Activated T-cell treated with anti-CD3 and anti-CD28 coated beads for 48 hours (primary cell): ENCODE results near the gene SLC25A41.
"Not testable (repeated sequence)": the region's sequence is repeated elsewhere in the genome, so short reads cannot be mapped to it uniquely, and the experiment has no call there.

Experiments used
- DNase-seq: peaks from one replicate; pipeline ENCODE4 v3.0.0-alpha.2; 2020; ENCODE audit warnings: low read depth

SLC25A41 gene

DNA sequence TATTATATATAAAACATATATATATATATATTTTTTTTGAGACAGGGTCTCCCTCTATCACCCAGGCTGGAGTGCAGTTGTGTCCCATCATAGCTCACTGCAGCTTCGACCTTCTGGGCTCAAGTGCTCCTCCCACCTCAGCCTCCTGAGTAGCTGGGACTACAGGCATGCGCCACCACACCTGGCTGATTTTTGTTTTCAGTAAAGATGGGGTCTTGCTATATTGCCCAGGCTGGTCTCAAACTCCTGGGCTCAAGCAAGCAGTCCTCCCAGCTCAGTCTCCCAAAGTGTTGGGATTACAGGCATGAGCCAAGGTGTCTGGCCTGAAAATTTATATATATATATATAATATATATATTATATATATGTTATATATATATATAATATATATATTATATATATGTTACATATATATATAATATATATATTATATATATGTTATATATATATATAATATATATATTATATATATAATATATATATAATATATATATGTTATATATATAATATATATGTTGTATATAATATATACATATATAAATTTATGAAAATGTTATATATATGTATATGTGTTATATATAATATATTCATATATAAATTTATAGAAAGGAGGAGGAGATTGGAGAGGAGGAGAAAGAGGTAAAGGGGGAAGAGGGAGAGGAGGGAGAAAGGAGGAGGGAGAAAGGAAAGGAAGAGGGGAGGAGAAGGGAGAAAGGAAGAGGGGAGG lies 4.7 kb downstream of the SLC25A41 start:
- DNase-seq, result not testable (repeated sequence)

DNA sequence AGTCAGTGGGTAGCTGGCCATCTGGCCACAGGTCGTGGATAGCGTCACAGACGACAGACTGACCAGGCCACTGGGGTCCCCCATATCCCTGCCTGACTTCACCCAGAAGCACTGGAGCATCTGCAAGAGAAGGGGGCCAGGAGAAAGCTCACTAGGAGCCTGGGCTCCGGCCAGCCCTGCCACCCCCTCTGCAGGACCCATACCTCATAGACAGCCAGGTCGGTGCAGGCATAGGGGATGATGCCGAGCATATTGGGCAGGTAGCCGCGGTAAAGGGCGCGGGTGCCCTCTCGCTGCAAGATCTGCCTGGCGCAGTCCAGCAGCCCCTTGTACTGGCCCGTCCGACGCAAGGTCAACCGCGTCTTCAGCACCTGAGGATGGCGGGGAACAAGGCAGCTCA lies 6.4 kb downstream of the SLC25A41 start:
- DNase-seq, result no peak

DNA sequence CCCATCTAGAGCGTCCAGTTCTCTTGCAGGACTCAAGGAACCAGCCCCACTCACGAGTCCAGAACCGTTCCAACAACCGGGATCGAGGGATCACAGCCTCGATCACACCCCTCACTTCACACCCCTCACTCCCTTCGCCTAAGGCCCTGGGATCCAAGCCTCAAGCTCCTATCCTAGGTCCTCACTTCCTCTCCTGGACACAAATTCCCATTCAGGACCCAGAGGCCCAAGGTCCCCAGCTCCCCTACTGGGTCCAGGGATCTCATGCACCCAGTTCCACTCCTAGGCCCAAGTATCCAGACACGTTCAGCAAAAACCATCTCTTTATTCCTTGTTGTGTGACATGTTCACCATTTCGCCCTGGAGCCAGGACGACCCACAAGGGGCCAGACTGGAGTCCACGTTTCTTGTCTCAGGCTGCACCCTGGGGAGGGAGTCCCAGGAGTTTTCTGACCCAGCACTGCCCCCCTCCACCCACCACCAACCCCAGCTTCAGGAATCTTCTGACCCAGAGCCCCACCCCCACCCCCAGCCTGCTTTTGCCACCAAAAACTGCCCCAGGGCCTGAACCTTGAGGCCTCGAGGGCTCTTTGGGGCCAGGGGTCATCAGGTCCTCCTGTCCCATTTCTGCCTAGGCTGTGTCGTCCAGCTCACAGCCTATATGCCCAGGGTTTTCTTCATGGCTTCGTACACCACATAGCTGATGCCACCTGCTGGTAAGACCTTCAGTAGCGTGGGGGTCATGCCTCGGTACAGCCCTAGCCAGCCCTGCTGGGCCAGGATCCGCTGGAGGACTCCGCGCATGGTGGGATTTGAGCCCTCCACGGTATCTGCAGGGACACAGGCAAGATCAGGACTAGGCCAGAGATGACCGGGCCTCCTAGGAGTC lies 7.6 kb downstream of the SLC25A41 start:
- no peak for DNase-seq

DNA sequence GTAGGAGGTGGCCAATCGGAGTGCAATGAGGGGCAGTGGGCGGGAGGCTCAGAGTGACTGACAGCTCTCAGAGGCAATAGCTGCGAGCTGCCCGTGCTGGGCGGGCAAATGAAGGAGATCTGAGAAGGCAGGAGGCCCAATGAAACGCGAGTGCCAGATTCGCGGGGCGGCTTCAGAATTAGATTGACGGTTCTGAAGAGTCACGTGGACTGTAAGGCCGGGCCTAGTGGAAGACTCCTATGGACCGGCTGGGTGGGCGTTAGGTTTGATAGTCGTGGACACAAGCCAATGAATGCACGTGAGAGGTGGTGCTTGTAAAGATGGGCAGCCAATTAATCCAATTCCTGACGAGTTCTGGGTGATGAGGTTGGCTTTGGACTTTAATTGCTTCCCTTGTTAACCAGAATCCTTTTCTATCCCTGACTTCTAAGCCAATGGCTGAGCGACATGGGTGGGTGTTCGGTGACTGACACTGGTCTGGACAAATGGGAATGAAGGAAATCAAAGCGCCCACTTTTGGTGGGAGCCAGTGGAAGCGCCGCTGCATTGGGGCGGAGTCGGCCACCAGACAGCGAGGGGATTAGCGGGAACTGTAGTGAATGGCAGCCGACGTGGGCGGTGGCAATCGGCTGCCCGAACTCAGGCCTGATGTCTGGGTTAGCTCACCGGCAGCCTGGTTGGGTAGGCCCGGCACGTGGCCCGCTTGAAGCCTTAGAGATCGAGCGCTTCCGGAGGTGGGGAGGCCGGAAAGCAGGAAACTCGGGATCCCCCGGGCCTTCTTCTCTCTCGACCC lies 8.4 kb downstream of the SLC25A41 start:
- peak; percentile 98 for DNase-seq

DNA sequence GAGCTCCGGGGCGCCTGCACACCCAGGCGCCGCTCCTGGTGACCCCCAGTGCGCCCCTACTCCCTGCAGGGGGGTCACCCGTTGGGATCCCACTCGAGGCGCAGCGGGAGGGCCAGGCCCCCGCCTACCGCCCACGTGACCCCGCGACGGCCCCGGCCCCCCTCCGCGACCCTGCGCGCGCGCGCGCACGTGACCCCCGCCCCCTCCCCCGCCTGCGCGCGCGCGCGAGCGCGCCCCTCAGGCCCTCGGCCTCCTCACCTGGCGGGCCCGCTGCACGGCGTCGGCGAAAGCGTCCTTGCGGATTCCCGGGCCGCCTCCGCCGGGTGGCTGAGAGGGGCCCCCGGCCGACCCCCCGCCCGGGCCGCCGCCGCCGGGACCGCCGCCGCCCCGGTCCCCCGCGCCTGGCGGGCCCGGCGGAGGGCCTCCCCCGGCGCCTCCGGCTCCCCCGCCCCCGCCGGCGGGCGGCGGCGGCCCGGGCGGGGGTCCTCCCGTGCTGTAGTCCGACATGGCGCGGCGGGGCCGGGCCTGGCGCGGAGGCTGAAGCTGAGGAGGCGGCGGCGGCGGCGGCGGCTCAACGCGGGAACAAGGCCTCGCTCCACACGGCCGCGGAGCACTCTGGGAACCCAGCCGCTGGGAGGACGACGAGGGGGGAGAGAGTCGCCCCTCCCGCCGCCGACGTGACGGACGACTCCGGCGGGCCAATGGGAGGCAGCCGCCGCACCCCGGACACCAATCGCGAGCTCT lies 9.2 kb downstream of the SLC25A41 start, which contains the start of gene KHSRP:
KHSRP (minus strand) TSS at position 617 of the 744 bp plus-strand sequence; CDS start at position 507, 110 bp downstream.
- peak; percentile 38 for DNase-seq

DNA sequence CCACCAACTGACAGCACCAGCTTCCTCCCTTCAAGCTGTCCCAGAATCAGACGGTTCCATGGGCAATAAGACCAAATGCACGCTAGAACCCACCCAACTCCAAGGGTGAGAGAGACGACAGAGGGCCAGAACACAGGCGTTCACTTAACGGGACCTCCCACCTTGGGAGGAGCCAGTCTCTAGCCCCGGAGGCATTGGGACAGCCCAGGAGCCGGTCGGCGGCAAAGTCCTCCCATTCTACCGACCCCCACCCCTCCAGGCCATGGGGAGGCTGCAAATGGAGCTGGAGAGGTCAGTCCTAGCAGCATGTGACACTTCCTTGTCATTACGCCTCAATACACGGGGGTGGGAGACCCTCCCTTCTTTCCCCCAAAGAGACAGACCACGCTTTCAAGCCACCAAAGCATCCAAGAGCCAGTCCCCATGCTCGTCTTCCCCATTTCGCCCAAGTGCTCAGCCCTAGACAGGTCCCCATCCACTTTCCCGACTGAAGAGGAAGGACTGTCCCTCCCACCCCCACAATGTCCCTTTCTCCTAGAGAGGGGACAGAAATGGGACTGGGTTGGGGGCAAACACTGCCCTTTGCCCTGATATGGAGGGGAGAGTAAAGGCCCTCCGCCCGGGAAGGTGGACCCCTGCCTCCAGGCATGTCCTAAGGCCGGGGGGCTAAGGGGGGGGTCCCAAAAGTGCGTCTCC lies 9.9 kb downstream of the SLC25A41 start:
- peak; percentile 34 for DNase-seq

DNA sequence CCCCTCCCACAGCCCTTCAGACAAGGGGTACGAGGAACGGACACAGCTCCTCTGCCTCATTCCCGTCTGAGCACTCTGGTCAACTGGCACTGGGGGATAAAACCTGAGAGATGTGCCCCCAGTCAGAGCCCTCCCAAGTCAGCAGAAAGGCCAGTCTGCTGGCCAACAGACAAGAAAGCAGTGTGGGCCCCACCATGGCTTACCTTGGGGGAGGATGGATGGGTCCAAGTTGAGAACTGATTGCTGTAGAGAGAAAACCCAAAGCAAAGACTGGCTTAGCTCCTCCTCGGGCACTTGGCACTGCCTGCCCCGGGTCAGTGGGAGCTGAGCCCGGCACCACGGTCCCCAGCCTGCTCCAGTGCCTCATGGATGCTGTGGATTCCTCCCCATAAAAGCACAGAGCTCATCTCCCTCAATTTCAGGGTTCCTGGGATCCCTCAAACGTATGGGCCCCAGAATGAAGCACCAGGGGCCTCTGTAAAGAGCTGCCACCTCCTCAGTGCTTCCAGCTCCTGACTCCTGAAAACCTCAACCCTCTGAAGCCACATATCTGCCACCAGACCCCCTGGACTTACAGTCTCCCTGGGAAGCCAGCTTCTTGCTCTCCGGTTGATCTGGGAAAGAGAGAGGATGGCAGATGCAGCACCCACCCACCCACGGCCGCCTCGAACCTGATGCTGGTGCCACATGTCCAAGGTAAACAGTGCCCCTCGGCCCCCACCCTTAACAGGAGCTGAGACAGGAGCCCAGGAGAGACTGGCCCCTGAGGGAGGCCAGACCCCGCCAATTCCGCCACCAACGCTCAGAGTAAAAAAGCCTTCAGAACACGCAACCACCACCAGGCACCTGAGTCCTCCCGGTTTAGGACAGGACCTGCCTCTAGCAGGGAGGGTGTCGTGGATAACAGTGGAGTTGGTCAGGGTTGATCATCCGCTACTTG lies 12.2 kb downstream of the SLC25A41 start:
- DNase-seq, result no peak

DNA sequence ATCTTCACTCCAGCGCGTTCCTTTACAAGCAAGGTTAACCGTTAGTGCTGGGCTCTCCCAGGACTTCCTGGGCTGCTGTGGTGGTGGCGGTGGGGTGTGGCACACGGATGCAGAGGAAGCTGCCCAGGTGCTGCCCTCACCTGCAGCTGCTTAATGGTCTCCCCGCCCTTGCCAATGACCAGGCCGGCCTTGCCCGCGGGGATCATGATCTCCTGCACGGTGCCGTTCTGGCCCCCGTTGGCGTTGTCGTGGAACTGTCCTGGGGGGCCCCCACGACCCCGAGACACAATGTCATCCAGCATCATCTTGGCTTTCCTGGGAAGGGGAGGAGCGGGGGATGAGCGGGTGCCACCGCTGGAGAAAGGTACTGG lies 15.0 kb downstream of the SLC25A41 start:
- DNase-seq, result no peak

DNA sequence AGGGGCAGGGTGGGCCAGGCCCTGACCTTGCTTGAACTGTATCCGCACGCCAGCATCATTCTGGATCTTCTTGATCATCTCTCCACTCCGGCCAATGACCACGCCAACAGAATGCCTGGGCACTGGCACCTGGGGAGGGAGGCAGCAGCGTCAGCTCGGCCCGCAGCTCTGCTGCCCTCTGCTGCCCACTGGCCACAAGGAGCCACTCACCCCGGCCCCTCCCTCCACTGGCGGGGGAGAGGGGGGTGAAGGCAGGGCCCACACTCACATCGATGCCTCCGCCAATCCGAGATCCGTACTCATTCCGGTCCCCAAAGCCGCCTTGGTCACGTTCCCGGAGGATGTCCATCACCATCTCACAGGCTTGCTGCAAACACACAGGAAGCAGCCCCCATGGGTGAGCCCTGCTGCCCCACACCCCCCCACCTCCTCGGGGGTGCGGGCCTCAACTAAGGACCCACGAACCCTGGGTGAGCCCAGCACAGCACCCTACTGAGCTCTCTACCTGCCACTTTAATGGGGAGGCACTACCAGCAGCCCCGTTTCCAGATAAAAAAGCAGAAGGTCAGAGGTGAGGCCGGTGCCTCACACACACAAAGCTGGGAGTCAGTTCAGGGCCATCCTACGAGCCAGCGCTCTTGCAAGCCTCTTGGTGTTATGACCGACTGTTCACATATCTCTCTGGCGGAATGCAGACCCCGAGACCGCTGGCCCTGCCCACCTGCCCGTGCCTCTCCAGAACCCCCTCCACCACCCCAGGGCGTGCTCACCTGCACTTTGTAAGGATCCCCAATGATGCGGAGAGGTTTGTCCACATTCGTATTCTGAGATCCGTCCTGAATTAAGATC lies 15.6 kb downstream of the SLC25A41 start:
- DNase-seq, result no peak

DNA sequence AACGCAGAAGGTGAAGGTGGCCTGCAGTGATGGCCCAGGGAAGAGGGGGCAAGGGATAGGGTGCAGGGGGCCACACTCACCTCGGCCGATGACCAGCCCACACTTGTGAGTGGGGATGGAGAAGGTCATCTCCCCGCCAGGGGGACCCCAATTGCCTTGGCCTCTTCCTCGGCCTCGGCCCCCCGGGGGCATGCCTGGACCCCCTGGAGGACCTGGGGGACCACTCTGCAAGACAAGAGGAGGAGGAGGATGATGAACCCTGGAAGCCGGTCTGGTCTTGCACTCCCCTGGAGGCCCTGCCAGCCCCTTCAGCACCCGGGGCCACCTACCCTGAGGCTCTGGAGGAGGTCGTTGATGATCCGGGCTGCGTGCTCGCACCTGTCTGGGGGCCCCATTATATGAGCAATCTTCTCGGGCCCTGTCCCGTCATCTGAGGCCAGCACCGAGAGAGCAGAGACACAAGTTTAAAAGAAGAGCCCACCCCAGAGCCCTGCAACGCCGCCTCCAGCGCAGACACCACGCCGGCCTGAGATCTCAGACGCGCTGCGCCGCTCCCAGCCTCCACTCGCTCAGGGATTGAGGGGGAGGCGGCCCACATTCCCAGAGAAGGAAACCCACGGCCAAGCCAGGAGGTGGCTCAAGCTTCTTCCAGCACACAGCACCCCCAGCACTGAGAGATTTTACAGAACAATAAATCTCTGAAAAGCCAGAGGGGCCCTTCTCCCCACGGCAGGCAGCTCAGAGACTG lies 16.7 kb downstream of the SLC25A41 start:
- DNase-seq, result no peak

DNA sequence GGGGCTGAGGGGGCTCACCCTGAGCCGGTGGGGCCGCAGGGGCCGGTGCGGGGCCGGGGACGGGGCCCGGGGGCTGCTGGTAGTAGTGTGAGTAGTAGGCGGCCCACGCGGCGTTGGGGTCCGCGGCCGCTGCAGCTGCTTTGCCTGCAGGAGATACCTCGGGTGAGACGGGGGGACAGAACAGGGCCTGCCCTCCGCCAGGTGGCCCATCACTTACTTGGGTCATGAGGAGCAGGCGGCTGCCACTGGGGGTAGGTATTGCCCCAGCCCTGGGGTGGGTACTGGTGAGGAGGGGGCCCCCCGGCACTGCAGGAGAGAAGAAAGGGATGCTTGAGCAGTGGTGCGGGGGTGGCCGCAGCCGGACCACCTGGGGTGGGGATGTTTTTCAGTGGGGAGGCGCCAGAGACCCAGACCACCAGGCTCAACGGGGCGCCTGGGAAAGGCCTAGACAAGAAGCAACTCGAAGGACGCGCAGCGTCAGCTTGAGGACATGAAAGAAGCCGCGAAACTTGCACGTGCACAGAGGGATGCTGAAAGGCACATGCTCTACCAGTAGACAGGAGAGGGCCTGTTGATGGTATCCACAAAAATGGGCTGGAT lies 17.9 kb downstream of the SLC25A41 start:
- no peak for DNase-seq

DNA sequence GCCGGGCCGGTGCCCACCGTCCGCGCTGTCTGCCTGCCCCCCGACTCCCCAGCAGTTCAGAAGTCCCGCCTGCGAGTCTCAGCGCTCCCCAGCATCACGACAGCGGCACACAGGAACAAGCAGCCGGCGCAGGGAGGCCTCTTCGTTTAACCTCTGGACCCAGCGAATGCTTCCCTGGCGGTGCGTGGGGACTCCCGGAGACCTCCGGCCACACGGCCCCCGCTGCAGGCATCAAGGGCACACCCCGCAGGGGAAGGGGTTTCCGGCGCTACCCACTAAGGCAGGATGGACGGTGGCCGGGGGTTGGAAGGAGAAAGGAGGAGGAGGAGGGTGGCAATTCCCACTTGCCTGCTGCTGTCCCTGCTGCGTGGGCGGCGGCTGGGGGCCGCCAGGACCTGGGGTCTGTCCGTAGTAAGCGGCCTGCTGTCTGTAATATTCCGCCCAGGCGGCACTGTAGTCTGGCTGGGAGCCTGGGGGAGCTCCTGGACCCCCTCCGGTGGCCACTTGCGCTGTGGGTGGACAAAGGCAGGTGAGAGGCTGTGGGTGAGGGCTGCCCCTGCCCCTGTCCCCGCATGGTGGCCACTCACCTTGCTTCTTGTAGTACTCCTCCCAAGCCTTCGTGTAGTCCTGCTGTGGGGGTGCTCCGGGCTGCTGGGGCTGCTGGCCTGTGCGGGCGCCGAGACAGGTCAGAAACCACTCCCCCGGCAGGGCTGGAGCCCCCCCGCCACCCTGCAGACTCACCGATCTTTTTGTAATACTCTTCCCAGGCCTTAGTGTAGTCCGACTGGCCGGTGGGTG lies 18.6 kb downstream of the SLC25A41 start:
- DNase-seq, result no peak

DNA sequence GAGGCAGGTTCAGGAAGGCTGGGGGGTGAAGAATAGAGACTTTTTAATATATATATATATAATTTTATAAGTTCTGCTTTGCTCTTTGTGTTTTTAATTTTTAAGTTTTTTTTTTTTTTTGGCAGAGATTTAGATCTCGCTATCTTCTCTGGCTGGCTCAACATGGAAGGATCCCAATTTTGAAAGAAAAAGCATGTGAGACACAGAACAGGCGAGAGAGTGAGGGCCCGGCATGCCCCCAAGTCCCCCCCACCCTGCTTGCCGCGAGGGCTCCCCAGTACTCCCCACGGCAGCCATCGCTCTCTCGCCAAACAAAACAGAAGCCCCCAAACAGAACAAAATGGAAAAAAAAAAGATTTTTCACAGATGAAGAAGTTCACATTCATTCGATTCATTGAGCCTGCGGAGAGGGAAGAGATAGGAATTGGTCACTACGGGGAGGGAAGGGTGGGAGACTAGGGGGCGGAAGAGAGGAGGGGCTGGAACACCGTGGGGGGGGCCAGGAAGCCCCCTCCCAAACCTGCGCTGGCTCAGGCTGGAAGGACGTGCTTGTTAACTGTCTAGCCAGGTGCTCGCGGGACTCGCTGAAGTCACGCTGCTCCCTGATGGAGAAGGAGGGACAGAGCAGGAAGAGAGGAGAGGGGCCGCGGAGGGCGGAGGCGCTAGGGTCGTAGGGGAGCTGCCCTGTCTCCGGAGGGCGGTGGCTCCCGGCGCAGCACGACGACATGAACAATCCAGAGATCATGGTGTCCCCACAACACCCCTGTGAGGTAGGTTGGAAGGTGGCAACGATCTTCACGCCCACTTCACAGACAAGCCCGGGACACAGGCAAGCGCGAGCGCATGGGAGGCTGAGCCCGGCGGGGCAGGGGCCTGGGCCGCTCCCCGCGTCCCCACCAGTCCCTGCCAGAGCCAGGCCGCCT lies 19.6 kb downstream of the SLC25A41 start:
- no peak for DNase-seq

DNA sequence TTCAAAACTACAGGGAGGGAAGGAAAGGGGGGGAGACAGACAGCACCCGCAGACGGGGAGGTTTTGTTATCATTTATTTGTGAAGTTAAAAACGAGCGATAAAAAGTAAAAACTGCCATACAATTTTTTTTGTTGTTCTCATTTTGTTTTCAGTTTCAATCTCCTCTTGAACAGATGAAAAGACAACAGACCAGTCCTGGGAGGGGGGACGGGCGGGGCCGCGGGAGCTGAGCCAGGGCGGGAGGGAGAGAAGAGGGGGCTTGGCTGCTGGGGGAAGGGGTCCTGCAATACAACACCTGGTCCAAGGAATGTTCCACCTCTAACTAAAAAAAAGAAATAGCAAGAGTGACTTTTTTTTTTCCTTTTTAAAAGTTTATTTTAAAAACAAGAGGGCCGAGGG lies 20.3 kb downstream of the SLC25A41 start:
- no peak for DNase-seq

DNA sequence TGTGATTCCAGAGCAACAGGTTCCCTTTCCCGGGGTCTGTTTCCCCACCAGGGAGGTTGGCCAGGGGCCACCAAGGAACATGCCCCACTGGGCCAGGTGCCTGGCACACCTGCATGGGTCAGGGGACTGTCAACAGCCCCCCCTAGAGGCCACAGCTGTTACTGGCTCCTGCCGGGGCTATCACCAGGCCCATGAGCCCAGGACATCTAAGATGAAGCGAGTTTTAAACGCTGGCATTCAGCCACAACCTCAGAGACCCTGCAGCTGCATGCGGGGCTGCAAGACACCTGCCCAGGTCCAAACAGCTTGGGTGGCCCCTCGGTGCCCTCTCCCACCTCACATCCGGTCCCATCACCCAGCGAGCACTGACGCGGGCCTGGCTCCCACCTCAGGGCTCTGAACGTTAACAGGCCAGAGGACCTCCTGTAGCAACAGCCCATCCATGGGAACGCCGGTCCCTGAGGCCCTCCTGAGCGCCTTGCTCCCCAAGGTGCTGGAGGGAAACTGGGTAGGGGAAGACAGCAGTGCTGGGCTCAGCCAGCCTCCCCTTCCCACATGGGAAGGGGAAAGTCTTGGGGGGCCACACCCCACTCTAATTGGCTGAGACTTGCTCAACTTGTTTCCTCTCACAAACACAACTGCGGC lies 21.0 kb downstream of the SLC25A41 start:
- peak; percentile 49 for DNase-seq
